CD4-positive, alpha-beta T cell treated with Interleukin-17A for 4 hours (primary cell): ENCODE measurements around the gene CNTNAP2.
"Not testable (repeated sequence)": the region's sequence is repeated elsewhere in the genome, so short reads cannot be mapped to it uniquely, and the experiment has no call there.

ENCODE experiments used
- DNase-seq: peaks from one replicate; pipeline ENCODE4 v3.0.0-alpha.2; 2020; ENCODE audit warnings: mixed read lengths

Gene CNTNAP2

GRCh38 chr7:148299350-148300276 is 2183.0 kb downstream of the CNTNAP2 start:
- DNase-seq, result no peak

- DNase-seq, result not testable (repeated sequence)
Measured at GRCh38 chr7:148302436-148302835, 2185.8 kb downstream of the CNTNAP2 start.

DNA sequence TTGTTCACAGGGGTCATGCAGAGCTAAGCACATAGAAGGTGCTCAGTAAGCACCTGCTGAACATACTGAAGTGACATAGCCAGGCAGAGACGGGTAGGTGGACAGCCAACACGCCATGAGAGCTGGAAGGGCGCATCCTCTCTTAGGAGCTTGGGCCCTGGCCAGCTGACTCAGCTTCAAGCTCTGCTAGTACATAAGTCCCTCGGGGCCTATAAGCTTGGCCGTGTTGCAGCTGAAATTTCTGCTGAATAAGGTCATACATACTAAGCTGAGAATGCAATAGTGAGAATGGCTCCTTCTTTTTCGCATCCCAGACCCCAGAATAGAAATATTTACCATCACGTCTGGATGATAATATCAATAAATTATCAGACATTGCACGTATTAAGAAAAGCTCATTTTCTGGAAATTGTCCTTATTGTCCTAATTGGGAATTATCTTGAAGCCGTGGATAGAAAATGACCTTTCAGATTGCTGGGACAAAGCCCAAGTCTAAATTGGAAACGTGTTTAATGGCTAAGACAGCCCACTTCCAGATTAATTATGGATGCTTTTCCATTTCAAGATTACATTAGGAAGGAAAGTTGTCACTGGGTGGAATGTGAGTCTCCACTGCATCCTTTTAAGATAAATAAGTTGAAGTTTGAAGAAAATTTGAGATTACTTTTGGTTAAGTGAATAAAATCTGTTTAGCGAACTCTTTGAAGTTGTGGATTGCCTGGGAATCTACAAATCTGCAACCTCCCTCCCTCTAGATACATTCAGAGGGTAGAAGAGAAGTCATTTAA is 2186.9 kb downstream of the CNTNAP2 start:
- DNase-seq, result no peak

DNA sequence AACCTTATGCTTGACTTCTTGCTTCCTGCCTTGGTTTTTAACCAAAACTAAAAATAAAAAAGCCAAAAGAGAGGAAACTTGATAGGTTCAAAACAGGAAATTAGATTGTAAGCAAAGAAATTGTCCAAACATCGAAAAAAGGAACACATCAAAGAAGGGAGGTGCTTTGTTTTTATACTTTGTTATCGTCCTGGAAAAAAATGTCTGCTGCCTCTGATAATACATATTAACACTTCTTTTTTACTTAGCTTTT is 2187.4 kb downstream of the CNTNAP2 start:
- DNase-seq, result no peak

- no peak for DNase-seq
Measured at GRCh38 chr7:148304456-148304855, 2187.9 kb downstream of the CNTNAP2 start.

GRCh38 chr7:148306759-148307158 is 2190.2 kb downstream of the CNTNAP2 start:
- no peak for DNase-seq

- no peak for DNase-seq
Measured at GRCh38 chr7:148318102-148318811, 2201.7 kb downstream of the CNTNAP2 start.

GRCh38 chr7:148318838-148319237 is 2202.2 kb downstream of the CNTNAP2 start:
- no peak for DNase-seq

DNA sequence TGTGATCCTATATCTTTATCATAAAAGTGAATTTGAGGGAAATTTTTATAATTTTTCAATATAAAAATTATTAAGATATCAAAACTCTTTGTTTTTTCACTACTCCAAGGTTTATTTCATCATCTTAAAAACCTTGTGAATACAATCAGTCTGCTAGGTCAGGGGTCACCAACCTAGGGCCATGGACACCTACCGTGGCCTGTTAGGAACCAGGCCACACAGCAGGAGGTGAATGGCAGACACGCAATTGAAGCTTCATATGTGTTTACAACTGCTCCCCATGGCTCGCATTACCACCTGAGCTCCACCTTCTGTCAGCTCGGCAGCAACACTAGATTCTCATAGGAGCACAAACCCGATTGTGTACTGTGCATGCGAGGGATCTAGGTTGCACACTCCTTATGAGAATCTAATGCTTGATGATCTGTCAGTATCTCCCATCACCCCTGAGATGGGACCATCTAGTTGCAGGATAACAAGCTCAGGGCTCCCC is 2202.8 kb downstream of the CNTNAP2 start:
- DNase-seq, result no peak

DNA sequence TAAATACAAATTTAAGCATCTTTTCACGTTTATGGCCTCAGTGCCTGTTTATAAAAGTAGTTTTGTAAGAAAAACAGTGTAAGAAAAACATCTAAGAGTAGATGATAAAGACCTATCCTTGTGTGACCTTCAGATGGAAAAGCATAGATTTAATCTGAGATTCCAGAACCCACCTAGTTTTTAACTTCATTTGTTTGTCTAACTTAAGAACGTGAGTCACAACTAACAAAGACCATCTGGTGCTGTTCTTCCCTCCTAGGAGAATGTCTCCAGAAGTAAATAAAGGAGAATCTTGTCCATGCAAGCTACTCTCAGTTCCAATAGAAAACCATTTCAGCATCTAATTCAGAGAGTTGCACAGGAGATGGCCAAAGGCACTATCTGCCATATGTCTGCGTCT is 2208.6 kb downstream of the CNTNAP2 start:
- DNase-seq, result no peak

- no peak for DNase-seq
Measured at GRCh38 chr7:148327379-148327778, 2210.8 kb downstream of the CNTNAP2 start.

DNA sequence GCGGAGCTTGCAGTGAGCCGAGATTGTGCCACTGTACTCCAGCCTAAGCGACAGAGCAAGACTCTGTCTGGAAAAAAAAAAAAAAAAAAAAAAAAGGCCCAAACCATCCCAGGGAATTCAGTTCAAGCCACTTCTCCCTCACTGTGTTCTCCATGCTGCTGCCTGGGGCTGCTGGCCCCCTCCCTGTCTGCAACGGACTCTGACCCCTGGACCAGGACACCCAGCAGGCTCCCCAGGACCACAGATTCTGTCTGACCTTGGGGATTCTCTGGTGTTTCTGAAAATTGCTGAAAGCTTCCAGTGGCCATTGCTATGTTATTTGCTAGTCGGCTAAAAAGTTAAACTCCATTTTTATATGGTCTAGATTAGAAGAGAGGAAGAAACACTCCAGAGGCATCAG is 2212.3 kb downstream of the CNTNAP2 start:
- no peak for DNase-seq

DNA sequence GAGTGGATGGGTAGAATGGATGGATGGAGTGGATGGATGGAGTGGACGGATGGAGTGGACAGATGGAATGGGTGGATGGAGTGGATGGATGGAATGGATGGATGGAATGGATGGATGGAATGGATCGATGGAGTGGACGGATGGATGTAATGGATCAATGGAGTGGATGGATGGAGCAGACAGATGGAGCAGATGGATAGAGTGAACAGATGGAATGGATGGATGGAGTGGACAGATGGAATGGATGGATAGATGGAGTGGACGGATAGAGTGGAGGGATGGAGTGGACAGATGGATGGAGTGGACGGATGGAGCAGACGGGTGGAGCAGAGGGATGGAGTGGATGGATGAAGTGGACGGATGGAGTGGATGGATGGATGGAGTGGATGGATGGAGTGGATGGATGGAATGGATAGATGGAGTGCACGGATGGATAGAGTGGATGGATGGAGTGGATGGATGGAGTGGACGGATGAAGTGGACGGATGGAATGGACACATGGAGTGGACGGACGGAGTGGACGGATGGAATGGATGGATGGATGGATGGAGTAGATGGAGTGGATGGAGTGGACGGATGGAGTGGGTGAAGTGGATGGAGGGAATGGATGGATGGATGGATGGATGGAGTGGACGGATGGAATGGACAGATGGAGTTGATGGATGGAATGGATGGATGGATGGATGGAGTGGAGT is 2213.7 kb downstream of the CNTNAP2 start:
- DNase-seq, result no peak

- DNase-seq, result no peak
Measured at GRCh38 chr7:148330822-148331221, 2214.2 kb downstream of the CNTNAP2 start.

- not testable (repeated sequence) for DNase-seq
Measured at GRCh38 chr7:148331456-148331855, 2214.9 kb downstream of the CNTNAP2 start.

- no peak for DNase-seq
Measured at GRCh38 chr7:148332191-148333186, 2215.9 kb downstream of the CNTNAP2 start.

- no peak for DNase-seq
Measured at GRCh38 chr7:148334441-148334956, 2217.9 kb downstream of the CNTNAP2 start.

- no peak for DNase-seq
Measured at GRCh38 chr7:148334959-148335577, 2218.5 kb downstream of the CNTNAP2 start.

GRCh38 chr7:148335790-148336189 is 2219.2 kb downstream of the CNTNAP2 start:
- DNase-seq, result no peak

DNA sequence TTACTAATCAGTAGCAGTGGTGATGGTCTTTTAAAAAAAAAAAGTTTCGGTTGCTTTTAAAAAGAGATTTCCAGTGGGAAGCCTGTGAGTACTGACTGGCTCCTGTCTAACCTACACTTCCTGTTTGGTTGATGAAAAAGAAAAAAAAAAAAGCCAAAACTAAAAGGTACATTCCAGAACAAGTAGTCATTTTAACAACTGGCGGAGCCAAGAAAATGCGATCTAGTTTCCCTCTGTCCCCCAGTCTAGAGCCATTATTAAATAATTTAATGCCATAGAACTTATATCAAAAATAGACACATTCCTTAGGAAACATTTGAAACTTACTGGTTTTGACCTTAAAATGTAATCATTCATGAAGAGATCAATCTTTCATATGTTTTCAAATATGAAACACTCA is 2219.8 kb downstream of the CNTNAP2 start:
- DNase-seq, result no peak
